ENCODE results near the gene OTOG. TPM values are rescaled to one million over a fixed set of nuclear protein-coding genes. Genes with fewer than 3 reads are reported as not detected.

Gene OTOG
- total and polyA plus RNA-seq, 2 of the 8 experiments (the other 6 are each of a cell fraction or from before 2014, with no cell fraction given) = 0.41 to 1.5 TPM

DNA sequence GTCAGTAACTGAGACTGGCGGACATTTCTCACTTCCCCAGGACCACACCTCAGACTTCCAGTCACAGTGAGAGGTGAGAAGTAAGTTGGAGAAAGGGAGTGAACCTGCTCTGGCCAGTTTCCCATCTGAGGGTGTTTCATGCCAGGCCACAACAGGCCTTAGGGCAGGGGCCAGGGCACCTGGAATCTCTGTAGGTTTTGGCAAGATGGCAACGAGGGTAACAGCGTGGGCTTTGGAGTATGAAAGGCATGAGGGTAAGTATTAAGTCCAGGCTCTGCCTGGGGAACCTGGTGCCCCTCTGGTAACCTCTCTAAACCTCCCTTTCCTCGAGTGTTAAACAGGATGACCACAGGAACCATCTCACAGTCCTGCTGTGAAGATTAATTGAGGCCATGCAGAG, 41.9 kb upstream of the OTOG start (continued):
- TF ChIP-seq TAF7 (optimal IDR thresholded peaks at IDR 0.05; ENCODE audit: borderline replicate concordance, low read depth, low read length) (no peak), RFX5 (IDR thresholded peaks at IDR 0.05; ENCODE audit: borderline replicate concordance, low read depth, low read length) (no peak), POLR2A (IDR thresholded peaks at IDR 0.05; ENCODE audit: control extremely low read depth in 1 of 2, low read depth in 2 of 2, low read length in 2 of 2) (no peak)
